ENCODE results near the gene PDLIM5.

Gene PDLIM5

GRCh38 chr4:94566420-94566819, 114.7 kb downstream of the PDLIM5 start:
- no peak for DNase-seq

GRCh38 chr4:94567811-94568210, 116.1 kb downstream of the PDLIM5 start:
- no peak for DNase-seq

- no peak for DNase-seq
These were observed 118.8 kb downstream of the PDLIM5 start for GRCh38 chr4:94570558-94570957.

- DNase-seq = no peak
These were observed 119.6 kb downstream of the PDLIM5 start for GRCh38 chr4:94571298-94571697.

GRCh38 chr4:94571715-94572114, 120.0 kb downstream of the PDLIM5 start:
- DNase-seq = no peak

- DNase-seq = no peak
These were observed 122.3 kb downstream of the PDLIM5 start for GRCh38 chr4:94574050-94574449.

GRCh38 chr4:94574616-94575015, 122.9 kb downstream of the PDLIM5 start:
- DNase-seq = no peak

GRCh38 chr4:94575652-94576051, 123.9 kb downstream of the PDLIM5 start:
- no peak for DNase-seq

- no peak for DNase-seq
These were observed 124.5 kb downstream of the PDLIM5 start for GRCh38 chr4:94576210-94576609.

- DNase-seq = no peak
These were observed 125.4 kb downstream of the PDLIM5 start for GRCh38 chr4:94577136-94577535.

GRCh38 chr4:94578195-94578594, 126.5 kb downstream of the PDLIM5 start:
- no peak for DNase-seq

- no peak for DNase-seq
These were observed 130.0 kb downstream of the PDLIM5 start for GRCh38 chr4:94581766-94582165.

- no peak for DNase-seq
These were observed 130.8 kb downstream of the PDLIM5 start for GRCh38 chr4:94582517-94582916.

GRCh38 chr4:94583914-94584641, 132.3 kb downstream of the PDLIM5 start:
- no peak for DNase-seq

GRCh38 chr4:94588896-94589693, 137.4 kb downstream of the PDLIM5 start:
- DNase-seq = no peak

- no peak for DNase-seq
These were observed 138.8 kb downstream of the PDLIM5 start for GRCh38 chr4:94590493-94590892.

GRCh38 chr4:94591289-94591688, 139.5 kb downstream of the PDLIM5 start:
- no peak for DNase-seq

- no peak for DNase-seq
These were observed 143.3 kb downstream of the PDLIM5 start for GRCh38 chr4:94595013-94595412.

- DNase-seq = no peak
These were observed 144.2 kb downstream of the PDLIM5 start for GRCh38 chr4:94595880-94596483.

- DNase-seq = no peak
These were observed 147.0 kb downstream of the PDLIM5 start for GRCh38 chr4:94598758-94599157.

- DNase-seq = no peak
These were observed 151.5 kb downstream of the PDLIM5 start for GRCh38 chr4:94603170-94603747.

GRCh38 chr4:94605241-94605805, 153.6 kb downstream of the PDLIM5 start:
- no peak for DNase-seq

- no peak for DNase-seq
These were observed 158.4 kb downstream of the PDLIM5 start for GRCh38 chr4:94610145-94610544.

Data from activated CD8-positive, alpha-beta memory T cell treated with anti-CD3 and anti-CD28 coated beads, Interleukin-2, amount 50 U/mL, for 48 hours (primary cell).